Measurements from ENCODE around the gene CAMK1.
"Not testable (repeated sequence)": the region's sequence is repeated elsewhere in the genome, so short reads cannot be mapped to it uniquely, and the experiment has no call there.

The CAMK1 gene

DNA sequence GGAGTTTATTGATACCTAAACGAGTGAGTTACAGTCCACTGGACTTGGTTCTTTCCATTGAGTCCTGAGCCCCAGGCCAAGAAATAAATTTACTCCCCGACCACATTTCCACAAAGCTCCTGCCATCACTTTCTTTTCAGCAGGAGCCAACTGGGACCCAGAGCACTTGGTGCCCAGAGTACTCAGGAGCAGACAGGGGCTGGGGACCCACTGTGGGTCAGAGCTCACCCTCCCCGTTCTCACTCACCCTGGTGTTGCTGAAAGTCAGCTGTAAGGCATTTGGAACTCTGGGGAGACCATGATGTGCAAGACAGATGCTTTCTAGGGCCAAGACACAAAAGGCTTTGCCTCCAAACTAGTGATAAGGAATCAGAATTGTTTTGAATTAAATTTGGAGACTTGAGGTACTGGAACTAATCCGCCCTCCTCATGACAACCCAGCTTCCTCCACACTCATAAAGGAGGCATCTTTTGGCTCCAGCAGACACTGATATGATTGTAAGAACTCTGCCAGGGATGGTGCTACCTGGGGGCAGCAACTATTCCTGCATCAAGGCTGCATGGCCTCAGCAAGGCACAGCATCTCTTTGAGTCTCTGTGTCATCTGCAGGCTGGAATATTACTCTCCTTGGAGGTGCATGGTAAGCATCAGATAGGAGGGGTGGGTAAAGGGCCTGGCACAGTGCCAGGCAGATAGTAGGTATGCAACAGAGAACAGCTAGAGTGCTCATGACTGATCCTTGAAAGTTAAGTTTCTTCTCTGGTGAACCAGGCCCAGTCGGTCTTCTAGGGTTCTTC is 7.3 kb upstream of the CAMK1 start:
- DNase-seq (ENCODE audit: low spot score), result no peak

- DNase-seq (ENCODE audit: low spot score), result not testable (repeated sequence)
Observed at GRCh38 chr3:9771007-9771406, 1.3 kb upstream of the CAMK1 start.

GRCh38 chr3:9770276-9770812 is 597 bp upstream of the CAMK1 start:
- DNase-seq (ENCODE audit: low spot score), result no peak

GRCh38 chr3:9769012-9769411 is 735 bp downstream of the CAMK1 start:
- no peak for DNase-seq (ENCODE audit: low spot score)

GRCh38 chr3:9768141-9768775 is 1.5 kb downstream of the CAMK1 start:
- DNase-seq (ENCODE audit: low spot score), result no peak

GRCh38 chr3:9767418-9767817 is 2.3 kb downstream of the CAMK1 start:
- no peak for DNase-seq (ENCODE audit: low spot score)

- no peak for DNase-seq (ENCODE audit: low spot score)
Observed at GRCh38 chr3:9765865-9766264, 3.9 kb downstream of the CAMK1 start.

DNA sequence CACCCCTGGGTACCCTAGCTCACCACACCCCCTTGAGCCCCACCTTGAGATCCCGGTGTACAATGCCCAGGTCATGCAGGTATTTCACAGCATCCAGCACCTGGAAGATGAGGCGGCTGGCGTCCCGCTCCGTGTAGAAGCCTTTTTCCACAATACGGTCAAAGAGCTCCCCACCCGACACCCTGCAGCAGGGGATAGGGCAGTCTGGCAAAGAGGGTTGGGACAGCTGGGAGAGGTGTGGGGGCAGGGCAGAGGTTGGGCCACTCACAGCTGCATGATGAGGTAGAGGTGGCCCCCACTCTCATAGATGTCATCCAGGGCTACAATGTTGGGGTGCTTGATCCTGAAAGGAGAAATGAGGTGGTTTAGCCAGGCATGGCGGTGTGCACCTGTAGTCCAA is 6.9 kb downstream of the CAMK1 start:
- DNase-seq (ENCODE audit: low spot score), result no peak

DNA sequence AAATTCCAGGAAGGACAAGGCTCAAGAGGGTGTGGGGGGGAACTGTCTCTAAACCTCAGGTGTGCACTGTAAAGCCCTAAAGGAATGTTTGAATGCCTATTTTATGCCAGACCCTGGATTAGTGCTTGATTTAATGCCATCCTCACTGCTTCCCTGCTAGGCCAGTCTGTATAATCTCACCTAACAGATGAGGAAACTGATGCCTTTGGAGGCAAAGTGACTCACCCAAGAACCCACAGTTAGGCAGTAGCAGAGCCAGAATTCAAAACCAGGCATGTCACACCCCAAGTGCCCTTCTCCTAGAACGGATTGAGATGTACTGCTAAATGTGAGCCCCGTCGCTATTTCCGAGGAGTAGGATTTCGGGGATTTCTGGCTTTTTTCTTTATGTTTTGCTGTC is 7.8 kb downstream of the CAMK1 start:
- DNase-seq (ENCODE audit: low spot score), result no peak

- no peak for DNase-seq (ENCODE audit: low spot score)
Observed at GRCh38 chr3:9760779-9761505, 8.8 kb downstream of the CAMK1 start.

DNA sequence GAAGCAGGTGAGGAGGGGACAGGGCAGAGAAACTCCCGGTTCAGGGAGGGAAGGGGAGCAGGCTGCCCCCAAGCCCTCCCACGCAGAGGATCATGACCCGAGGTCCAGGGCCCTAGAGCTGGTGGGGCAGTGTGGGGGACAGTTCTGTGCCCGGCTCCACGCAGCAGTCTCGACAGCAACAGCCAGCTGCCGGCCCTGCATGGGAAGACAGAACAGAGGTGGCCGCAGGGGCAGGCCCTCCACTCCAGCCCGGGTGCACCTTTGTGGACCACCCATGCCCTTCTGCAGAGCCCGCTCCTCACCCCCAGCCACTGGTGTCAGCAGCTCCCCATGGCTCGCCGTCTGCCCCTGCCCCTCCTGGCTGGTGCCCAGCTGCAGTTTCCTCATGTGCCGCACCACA is 12.3 kb downstream of the CAMK1 start:
- DNase-seq (ENCODE audit: low spot score), result no peak

DNA sequence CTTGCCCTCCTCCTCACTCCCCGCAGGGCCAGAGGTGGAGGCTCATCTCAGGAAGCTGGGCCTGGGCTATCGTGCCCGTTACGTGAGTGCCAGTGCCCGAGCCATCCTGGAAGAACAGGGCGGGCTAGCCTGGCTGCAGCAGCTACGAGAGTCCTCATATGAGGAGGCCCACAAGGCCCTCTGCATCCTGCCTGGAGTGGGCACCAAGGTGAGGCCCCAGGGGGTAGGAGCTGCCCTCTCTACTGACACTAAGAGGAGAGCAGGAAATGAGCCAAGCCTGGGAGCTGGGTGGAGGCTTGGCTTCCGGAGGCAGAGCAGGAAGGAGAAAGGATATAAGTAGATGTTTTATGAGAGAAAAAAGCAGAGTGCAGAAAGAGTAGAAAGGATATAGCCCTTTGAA is 15.1 kb downstream of the CAMK1 start:
- no peak for DNase-seq (ENCODE audit: low spot score)

DNA sequence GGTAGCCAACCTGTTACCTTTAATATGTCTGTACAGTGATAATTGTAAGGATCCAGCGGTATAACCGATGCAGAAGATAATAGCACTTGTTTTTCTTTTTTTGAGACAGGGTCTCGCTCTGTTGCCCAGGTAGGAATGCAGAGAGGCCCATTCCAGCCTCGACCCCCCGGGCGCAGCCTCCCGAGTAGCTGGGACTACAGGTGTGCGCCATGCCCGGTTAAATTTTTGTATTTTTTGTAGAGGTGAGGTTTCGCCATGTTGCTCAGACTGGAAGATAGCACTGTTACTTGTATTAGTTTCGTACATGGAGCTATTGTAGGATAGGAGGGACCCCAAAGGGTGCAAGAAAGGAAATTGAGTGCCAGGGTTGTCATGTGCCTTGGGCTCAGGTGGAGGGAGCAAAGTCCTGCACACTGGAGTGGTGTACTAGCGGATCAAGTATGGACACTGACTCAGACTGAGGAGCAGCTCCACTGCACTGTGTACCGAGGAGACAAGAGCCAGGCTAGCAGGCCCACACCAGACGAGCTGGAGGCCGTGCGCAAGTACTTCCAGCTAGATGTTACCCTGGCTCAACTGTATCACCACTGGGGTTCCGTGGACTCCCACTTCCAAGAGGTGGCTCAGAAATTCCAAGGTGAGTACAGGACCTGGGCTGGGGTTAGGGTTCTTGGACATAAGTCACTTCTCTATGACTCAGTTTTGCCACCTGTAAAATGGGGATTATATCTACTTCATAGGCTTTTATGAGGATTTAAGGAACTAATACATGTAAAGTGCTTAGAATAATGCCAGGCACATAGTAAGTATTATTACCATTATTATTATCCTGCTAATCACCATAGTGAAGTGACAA is 19.0 kb downstream of the CAMK1 start:
- peak; percentile 73 for DNase-seq (ENCODE audit: low spot score)

- DNase-seq (ENCODE audit: low spot score), result peak; percentile 99
Observed at GRCh38 chr3:9749645-9750555, 19.8 kb downstream of the CAMK1 start, which contains the start of gene OGG1. OGG1 (plus strand) TSS chr3:9749952; CDS start chr3:9750287, 335 bp downstream.

GRCh38 chr3:9749296-9749644 is 20.5 kb downstream of the CAMK1 start:
- DNase-seq (ENCODE audit: low spot score), result no peak

DNA sequence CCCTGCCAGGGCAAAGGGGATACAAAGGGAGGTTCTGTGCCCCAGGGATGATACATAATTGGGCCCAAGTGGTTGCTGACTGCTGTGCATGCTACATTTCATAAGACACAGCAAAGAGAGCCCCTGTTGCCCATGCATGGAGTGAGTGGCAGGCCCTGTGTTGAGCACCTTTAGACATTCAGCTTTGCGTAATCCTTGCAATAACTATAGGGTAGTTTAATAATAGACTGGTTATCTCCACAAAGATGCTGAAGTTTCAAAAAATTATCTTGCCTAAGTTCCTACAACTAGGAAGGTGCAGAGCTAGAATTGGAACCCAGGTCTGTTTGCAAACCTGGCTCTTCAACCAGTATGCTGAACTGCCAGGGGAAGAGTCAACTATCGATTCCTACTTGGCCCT is 21.7 kb downstream of the CAMK1 start:
- DNase-seq (ENCODE audit: low spot score), result no peak

GRCh38 chr3:9747267-9747666 is 22.5 kb downstream of the CAMK1 start:
- DNase-seq (ENCODE audit: low spot score), result no peak

GRCh38 chr3:9746330-9746729 is 23.4 kb downstream of the CAMK1 start:
- no peak for DNase-seq (ENCODE audit: low spot score)

GRCh38 chr3:9745521-9745920 is 24.2 kb downstream of the CAMK1 start:
- DNase-seq (ENCODE audit: low spot score), result no peak

GRCh38 chr3:9744162-9744561 is 25.6 kb downstream of the CAMK1 start:
- DNase-seq (ENCODE audit: low spot score), result no peak

DNA sequence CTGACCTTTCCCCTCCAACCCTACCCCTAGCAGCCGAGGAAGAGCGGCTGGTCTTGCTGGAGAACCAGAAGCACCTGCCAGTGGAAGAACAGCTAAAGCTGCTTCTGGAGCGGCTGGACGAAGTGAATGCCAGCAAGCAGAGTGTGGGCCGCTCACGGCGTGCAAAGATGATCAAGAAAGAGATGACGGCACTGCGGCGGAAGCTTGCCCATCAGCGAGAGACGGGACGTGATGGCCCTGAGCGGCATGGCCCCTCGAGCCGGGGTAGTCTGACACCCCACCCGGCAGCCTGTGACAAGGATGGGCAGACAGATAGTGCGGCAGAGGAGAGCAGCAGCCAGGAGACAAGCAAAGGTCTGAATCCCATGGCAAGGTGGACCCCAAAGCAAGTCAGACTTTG is 26.2 kb downstream of the CAMK1 start:
- DNase-seq (ENCODE audit: low spot score), result no peak

Measured in RKO (cell line).